Heart right ventricle (tissue), 16 donors: ENCODE results near the gene CTAGE1. TPM values are rescaled to one million over a fixed set of nuclear protein-coding genes. Genes with fewer than 3 reads are reported as not detected.

Experiments used
- ATAC-seq, 8 donors: fragments of 200-7000 bp; cut with Tn5 transposase; one replicate each; pipeline ENCODE4 v1.9.1; 2020; ENCODE audit warnings: mild to moderate bottlenecking in 8 of 8, moderate library complexity in 8 of 8, moderate number of reproducible peaks in 1 of 8
- DNase-seq, 2 donors: peaks; one replicate each; pipeline ENCODE4 v3.0.0-alpha.2; 2020
- H3K27ac ChIP-seq, 10 donors: fragments of 200-600 bp; sonication (generic) in 2 of 10; one replicate each; pipeline versions ENCODE4 v1.5.0 to v1.8.0; 2020 to 2022; ENCODE audit warnings: mild to moderate bottlenecking in 3 of 10
- H3K27me3 ChIP-seq, 7 donors: fragments of 200-600 bp; one replicate each; pipeline ENCODE4 v1.8.0; 2021 to 2022; ENCODE audit warnings: mild to moderate bottlenecking in 2 of 7
- H3K36me3 ChIP-seq, 9 donors: fragments of 200-600 bp; sonication (generic) in 1 of 9; one replicate each; pipeline versions ENCODE4 v1.5.0 to v1.8.0; 2020 to 2022; ENCODE audit warnings: mild to moderate bottlenecking in 2 of 9
- H3K4me1 ChIP-seq, 9 donors: fragments of 200-600 bp; sonication (generic) in 1 of 9; one replicate each; pipeline versions ENCODE4 v1.5.0 to v1.8.0; 2020 to 2022; ENCODE audit warnings: mild to moderate bottlenecking in 4 of 9
- H3K4me3 ChIP-seq, 10 donors: fragments of 200-600 bp; sonication (generic) in 2 of 10; one replicate each; pipeline versions ENCODE4 v1.5.0 to v1.8.0; 2020 to 2022; ENCODE audit warnings: mild to moderate bottlenecking in 7 of 10, moderate library complexity in 2 of 10
- H3K9me3 ChIP-seq, 11 donors: fragments of 200-600 bp in 10 of 11; sonication (generic) in 2 of 11; one replicate each; pipeline versions ENCODE4 v1.5.0 to v1.8.0; 2013 to 2022; ENCODE audit warnings: mild to moderate bottlenecking in 2 of 11, control low read depth in 1 of 11, moderate library complexity in 1 of 11
- WGBS, 2 donors: extraction: QIAGEN DNeasy Blood & Tissue Kit; methylation state at CpG; one replicate each; pipeline ENCODE4 v1.1.7; 2013; ENCODE audit warnings: inconsistent platforms in 1 of 2; 5-methylcytosine and 5-hydroxymethylcytosine counted together
- intact Hi-C, 10 donors: fragments of 100-400 bp; cut with DNase I; formaldehyde crosslinking; loops; one replicate each; pipeline versions ENCODE4 v1.11.1 to v1.14.2; 2022
- polyA plus RNA-seq, 2 donors: library from polyadenylated mRNA; stranded (reverse); fragments of 200-250 nt; gene quantifications; one replicate each; pipeline ENCODE4 v1.2.3, GENCODE V29; 2013
- total RNA-seq, 10 donors: library from RNA; stranded (reverse); fragmentation: NEBNext Ultra II Directional in 3 of 10; extraction: Animal tissue kit (Norgen Biotek cat#: 25700) in 3 of 10; gene quantifications; one replicate each; pipeline versions ENCODE4 v1.2.1 to v1.2.4, GENCODE V29; 2021 to 2023
- TF ChIP-seq, protein P1 (sequence below), 9 donors: fragments of 200-600 bp; sonication (generic) in 2 of 9; IDR thresholded peaks; one replicate each; pipeline versions ENCODE4 v1.5.0 to v1.8.0; 2021 to 2022; ENCODE audit warnings: antibody characterized with exemption in 9 of 9, mild to moderate bottlenecking in 5 of 9, moderate library complexity in 1 of 9
- donor health status: Arrhythmogenic right ventricular cardiomyopathy.
- donor health status: ischemic (EF 13 %, LVEDD 7.1; RV severe dilation, severe dysfunction).
- donor health status: healthy with polysubstance abuse.
- donor health status: DM: no; HTN: yes; CAD: no.
- donor health status: DM: no; HTN: no; CAD: no.
- donor health status: ischemic (EF 25% LVEDD 6.9; RV normal size, moderate dysfunction).
- donor health status: ischemic (EF 25% LVEDD 5.7; RV mildly dilated, moderate dysfunction).
- donor health status: healthy.
- donor health status: DM: yes; HTN: yes; CAD: no.
- donor health status: Ischemic cardiomyopathy.
- donor health status: ischemic (EF 35%, LVEDD 5.7; RV mildly dilated, moderate dysfunction).
- donor health status: nonischemic (EF 11% LVEDD 7.7; RV severe dilation, severe dysfunction).
- donor health status: DM: yes; HTN: yes; CAD: no.
- donor health status: PGD.
- donor health status: ischemic (EF 29% LVEDD 5.4; RV normal size, mild dysfunction).
- donor health status: nonischemic (EF 23%, LVEDD 6.1; RV moderate dilation, normal function).

The CTAGE1 gene
- total and polyA plus RNA-seq, 12 donors, result 0.07 to 0.10 TPM; not detected in 10

DNA sequence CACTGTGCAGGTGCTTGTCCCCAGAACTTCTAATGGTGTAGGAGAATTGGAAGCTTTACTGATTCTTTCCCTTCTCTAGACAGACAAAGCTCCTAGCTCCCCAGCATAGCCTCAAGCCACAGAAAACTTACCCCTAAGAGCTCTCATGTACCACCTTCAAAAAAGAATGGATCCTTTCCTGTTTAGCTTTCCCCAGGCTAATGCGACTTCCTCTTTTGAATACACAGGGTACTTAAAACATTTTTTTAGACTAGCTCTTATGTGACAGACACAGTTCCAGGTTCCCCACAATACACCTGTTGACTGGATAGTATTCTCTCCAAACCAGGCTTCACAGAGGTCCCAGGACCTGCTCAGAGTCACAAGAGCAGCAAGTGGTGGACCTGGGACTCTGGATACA is 8.3 kb downstream of the CTAGE1 start:
- TF ChIP-seq, protein P1, sequence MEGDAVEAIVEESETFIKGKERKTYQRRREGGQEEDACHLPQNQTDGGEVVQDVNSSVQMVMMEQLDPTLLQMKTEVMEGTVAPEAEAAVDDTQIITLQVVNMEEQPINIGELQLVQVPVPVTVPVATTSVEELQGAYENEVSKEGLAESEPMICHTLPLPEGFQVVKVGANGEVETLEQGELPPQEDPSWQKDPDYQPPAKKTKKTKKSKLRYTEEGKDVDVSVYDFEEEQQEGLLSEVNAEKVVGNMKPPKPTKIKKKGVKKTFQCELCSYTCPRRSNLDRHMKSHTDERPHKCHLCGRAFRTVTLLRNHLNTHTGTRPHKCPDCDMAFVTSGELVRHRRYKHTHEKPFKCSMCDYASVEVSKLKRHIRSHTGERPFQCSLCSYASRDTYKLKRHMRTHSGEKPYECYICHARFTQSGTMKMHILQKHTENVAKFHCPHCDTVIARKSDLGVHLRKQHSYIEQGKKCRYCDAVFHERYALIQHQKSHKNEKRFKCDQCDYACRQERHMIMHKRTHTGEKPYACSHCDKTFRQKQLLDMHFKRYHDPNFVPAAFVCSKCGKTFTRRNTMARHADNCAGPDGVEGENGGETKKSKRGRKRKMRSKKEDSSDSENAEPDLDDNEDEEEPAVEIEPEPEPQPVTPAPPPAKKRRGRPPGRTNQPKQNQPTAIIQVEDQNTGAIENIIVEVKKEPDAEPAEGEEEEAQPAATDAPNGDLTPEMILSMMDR (IDR thresholded peaks at IDR 0.05), result no peak
- no peak for DNase-seq
- no peak overlapping the region for H3K4me3 ChIP-seq
- H3K4me1 ChIP-seq, result peaks cover 0 to 13% (median 5%) of the 10 kb centered on the region in 9 donors
- no peaks in the 10 kb centered on the region for H3K36me3 ChIP-seq
- no peaks in the 10 kb centered on the region for H3K27me3 ChIP-seq
- H3K9me3 ChIP-seq, result peaks cover 0 to 20% (median 9%) of the 10 kb centered on the region in 11 donors
- intact Hi-C loops, result no loop called here
- ATAC-seq, result no peak
- no peak overlapping the region for H3K27ac ChIP-seq
- 69 to 78% methylated on average over 1 of the region's 1 CpG for WGBS, 2 donors

DNA sequence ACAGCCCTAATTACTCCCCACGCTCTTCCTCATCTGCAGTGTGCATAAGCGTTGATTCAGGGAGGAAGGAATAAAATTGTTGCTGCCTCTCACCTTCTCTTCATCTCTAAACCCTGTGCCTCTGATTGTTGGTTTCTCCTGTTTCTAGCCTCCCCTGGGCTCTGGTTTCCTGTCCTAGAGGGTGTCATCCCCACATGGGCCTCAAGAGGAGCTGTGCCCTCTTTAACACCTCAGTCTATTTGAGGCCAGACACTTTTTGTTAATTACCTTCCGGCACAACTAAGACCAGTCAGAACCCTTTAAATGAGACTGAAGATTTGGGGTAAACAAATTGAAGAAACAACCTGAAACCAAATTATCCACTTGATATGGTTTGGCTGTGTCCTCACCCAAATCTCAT is 9.7 kb downstream of the CTAGE1 start:
- Histone ChIP-seq H3K36me3 (no peaks in the 10 kb centered on the region), H3K27me3 (no peaks in the 10 kb centered on the region), H3K27ac (no peak overlapping the region), H3K9me3 (peaks cover 0 to 27% (median 11%) of the 10 kb centered on the region in 11 donors), H3K4me1 (peaks cover 0 to 13% (median 5%) of the 10 kb centered on the region in 9 donors), H3K4me3 (no peak overlapping the region)
- DNase-seq, result no peak
- no peak for ATAC-seq
- WGBS, 2 donors, result 95 to 99% methylated on average over 3 of the region's 3 CpGs
- intact Hi-C loops, result no loop called here
- TF ChIP-seq, protein P1 (IDR thresholded peaks at IDR 0.05), result no peak

DNA sequence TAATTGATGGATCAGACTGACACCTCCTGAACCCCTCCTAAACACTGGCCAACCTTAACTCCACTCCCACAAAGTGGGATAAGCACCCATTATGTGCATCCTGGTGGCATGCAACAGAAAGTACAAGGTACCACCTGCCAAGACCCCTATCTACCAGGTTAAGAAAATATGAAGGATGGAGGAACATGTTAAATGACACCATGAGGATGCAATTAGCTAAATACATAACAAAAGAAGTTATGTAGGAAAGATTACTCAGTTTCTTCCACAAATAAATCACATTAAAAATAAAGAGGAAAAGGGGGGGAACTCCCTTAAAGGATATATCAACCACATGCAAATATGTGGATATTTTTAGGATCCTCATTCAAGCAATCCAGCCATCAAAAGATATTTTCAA is 12.6 kb downstream of the CTAGE1 start:
- Histone ChIP-seq H3K27me3 (no peaks in the 10 kb centered on the region), H3K27ac (no peak overlapping the region), H3K4me1 (peaks cover 0 to 7% (median under 1%) of the 10 kb centered on the region in 9 donors), H3K36me3 (no peaks in the 10 kb centered on the region), H3K9me3 (peaks cover 0 to 27% (median 11%) of the 10 kb centered on the region in 11 donors), H3K4me3 (no peak overlapping the region)
- TF ChIP-seq, protein P1 (IDR thresholded peaks at IDR 0.05), result no peak
- ATAC-seq, result no peak
- no peak for DNase-seq
- intact Hi-C loops, result no loop called here

DNA sequence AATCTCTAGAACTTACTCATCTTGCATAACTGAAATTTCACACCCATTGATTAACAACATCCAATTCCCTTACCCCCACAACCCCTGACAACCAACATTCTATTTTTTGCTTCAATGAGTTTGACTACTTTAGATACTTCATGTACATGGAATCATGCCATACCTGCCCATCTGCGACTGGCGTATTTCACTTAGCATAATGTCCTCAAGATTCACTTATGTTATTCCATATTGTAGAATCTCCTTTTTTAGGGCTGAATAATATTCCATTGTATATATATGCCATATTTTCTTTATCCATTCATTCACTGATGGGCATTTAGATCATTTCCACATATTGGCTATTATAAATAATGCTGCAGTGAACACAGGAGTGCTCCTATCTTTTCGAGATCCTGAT is 13.8 kb downstream of the CTAGE1 start:
- 97 to 98% methylated on average over 3 of the region's 3 CpGs for WGBS, 2 donors
- TF ChIP-seq, protein P1 (IDR thresholded peaks at IDR 0.05), result no peak
- ATAC-seq, result no peak

More for the DNA sequence above, 13.8 kb downstream of the CTAGE1 start:
- no peaks in the 10 kb centered on the region for H3K27me3 ChIP-seq
- H3K27ac ChIP-seq, result no peak overlapping the region
- H3K9me3 ChIP-seq, result peaks cover 0 to 27% (median 11%) of the 10 kb centered on the region in 11 donors
- no peak for DNase-seq
- H3K36me3 ChIP-seq, result no peaks in the 10 kb centered on the region
- intact Hi-C loops, result no loop called here
- H3K4me1 ChIP-seq, result peaks cover 0 to 19% (median 12%) of the 10 kb centered on the region in 9 donors
- no peak overlapping the region for H3K4me3 ChIP-seq
